H9 (cell line): ENCODE results near the gene UBP1. TPM values are rescaled to one million over a fixed set of nuclear protein-coding genes. Genes with fewer than 3 reads are reported as not detected.

Source experiments
- DNase-seq: peaks from one replicate; pipeline ENCODE4 v3.0.0-alpha.2; 2017
- H2AFZ ChIP-seq: one replicate; pipeline ENCODE4 v1.6.1; 2013; ENCODE audit warnings: mild to moderate bottlenecking, low read length, control low read depth, moderate library complexity
- H2AK5ac ChIP-seq: 2 replicates; pipeline ENCODE4 v1.6.1; 2013; ENCODE audit warnings: low read length, control low read depth, mixed read lengths; ENCODE audit not compliant: insufficient read length
- H2BK120ac ChIP-seq: one replicate; pipeline ENCODE4 v1.6.1; 2013; ENCODE audit warnings: low read depth, mild to moderate bottlenecking, low read length, control low read depth, inconsistent platforms; ENCODE audit not compliant: poor library complexity, severe bottlenecking
- H2BK12ac ChIP-seq: 2 replicates; pipeline ENCODE4 v1.6.1; 2013; ENCODE audit warnings: low read length, control low read depth, mixed read lengths, low read depth; ENCODE audit not compliant: insufficient read length
- H2BK15ac ChIP-seq: 2 replicates; pipeline ENCODE4 v1.6.1; 2013; ENCODE audit warnings: low read depth, low read length, control low read depth
- H2BK20ac ChIP-seq: one replicate; pipeline ENCODE4 v1.6.1; 2013; ENCODE audit warnings: low read depth, mild to moderate bottlenecking, low read length, control low read depth, inconsistent platforms; ENCODE audit not compliant: poor library complexity, severe bottlenecking
- H2BK5ac ChIP-seq: 2 replicates; pipeline ENCODE4 v1.6.1; 2013; ENCODE audit warnings: low read length, control low read depth, mixed read lengths; ENCODE audit not compliant: insufficient read length
- H3K14ac ChIP-seq: 2 replicates; pipeline ENCODE4 v1.6.1; 2013; ENCODE audit warnings: low read length, control low read depth; ENCODE audit not compliant: insufficient read depth
- H3K18ac ChIP-seq: 2 replicates; pipeline ENCODE4 v1.6.1; 2013; ENCODE audit warnings: low read depth, mild to moderate bottlenecking, mixed read lengths, low read length, control low read depth; ENCODE audit not compliant: insufficient read length
- H3K23ac ChIP-seq: 2 replicates; pipeline ENCODE4 v1.6.1; 2013; ENCODE audit warnings: low read length, control low read depth, mixed read lengths, low read depth; ENCODE audit not compliant: insufficient read length
- H3K23me2 ChIP-seq: 2 replicates; pipeline ENCODE4 v1.6.1; 2013; ENCODE audit warnings: low read depth, mild to moderate bottlenecking, mixed read lengths, low read length, control low read depth; ENCODE audit not compliant: insufficient read length, poor library complexity, severe bottlenecking
- H3K27ac ChIP-seq: 2 replicates; pipeline ENCODE4 v1.5.1; 2013; ENCODE audit warnings: low read length, control low read depth, mixed read lengths, low read depth; ENCODE audit not compliant: insufficient read length
- H3K27me3 ChIP-seq: 2 replicates; pipeline ENCODE4 v1.6.1; 2013; ENCODE audit warnings: low read length, control low read depth, inconsistent platforms; ENCODE audit not compliant: insufficient read depth
- H3K4ac ChIP-seq: 2 replicates; pipeline ENCODE4 v1.6.1; 2013; ENCODE audit warnings: low read depth, mild to moderate bottlenecking, control low read depth, inconsistent platforms, low read length, moderate library complexity
- H3K4me1 ChIP-seq: 2 replicates; pipeline ENCODE4 v1.6.1; 2013; ENCODE audit warnings: low read length, control low read depth, inconsistent platforms; ENCODE audit not compliant: insufficient read depth
- H3K4me2 ChIP-seq: 2 replicates; pipeline ENCODE4 v1.6.1; 2013; ENCODE audit warnings: low read length, control low read depth, mixed read lengths; ENCODE audit not compliant: insufficient read length, insufficient read depth
- H3K56ac ChIP-seq: 2 replicates; pipeline ENCODE4 v1.6.1; 2013; ENCODE audit warnings: low read depth, mild to moderate bottlenecking, mixed read lengths, low read length, control low read depth; ENCODE audit not compliant: insufficient read length
- H3K79me1 ChIP-seq: 2 replicates; pipeline ENCODE4 v1.6.1; 2013; ENCODE audit warnings: low read depth, mild to moderate bottlenecking, moderate library complexity, low read length, control low read depth, inconsistent platforms; ENCODE audit not compliant: insufficient read depth, poor library complexity, severe bottlenecking
- H3K79me2 ChIP-seq: 2 replicates; pipeline ENCODE4 v1.6.1; 2013; ENCODE audit warnings: low read length, control low read depth, inconsistent platforms; ENCODE audit not compliant: insufficient read depth
- H3K9ac ChIP-seq: 2 replicates; pipeline ENCODE4 v1.6.1; 2013; ENCODE audit warnings: low read length, control low read depth, mixed read lengths; ENCODE audit not compliant: insufficient read length; ENCODE audit errors: extremely low read depth
- H3K9me3 ChIP-seq: one replicate; pipeline ENCODE4 v1.6.1; 2013; ENCODE audit warnings: low read depth, low read length, inconsistent platforms; ENCODE audit not compliant: control insufficient read depth
- H3T11ph ChIP-seq: one replicate; pipeline ENCODE4 v1.6.1; 2013; ENCODE audit warnings: mild to moderate bottlenecking, low read length, control low read depth, inconsistent platforms
- H4K20me1 ChIP-seq: one replicate; pipeline ENCODE4 v1.6.1; 2013; ENCODE audit not compliant: control insufficient read depth, insufficient read length, insufficient read depth
- H4K5ac ChIP-seq: 2 replicates; pipeline ENCODE4 v1.6.1; 2013; ENCODE audit warnings: low read depth, mild to moderate bottlenecking, mixed read lengths, low read length, control low read depth; ENCODE audit not compliant: insufficient read length
- H4K8ac ChIP-seq: replicated peaks from 2 replicates; pipeline ENCODE4 v1.6.1; 2013; ENCODE audit warnings: low read length, control low read depth, mixed read lengths, low read depth; ENCODE audit not compliant: insufficient read length
- H4K91ac ChIP-seq: 2 replicates; pipeline ENCODE4 v1.6.1; 2013; ENCODE audit warnings: low read depth, mild to moderate bottlenecking, moderate library complexity, mixed read lengths, low read length, control low read depth; ENCODE audit not compliant: insufficient read length
- H3K27ac Mint-ChIP-seq, 3 experiments: 2 replicates in 2 of 3; 3 replicates in 1 of 3; pipeline ENCODE4 v1.8.0; 2020 to 2021; ENCODE audit warnings: mixed read lengths in 3 of 3, mild to moderate bottlenecking in 1 of 3, moderate library complexity in 1 of 3
- H3K27me3 Mint-ChIP-seq: 2 replicates; pipeline ENCODE4 v1.8.0; 2021; ENCODE audit warnings: low read depth, mild to moderate bottlenecking, moderate library complexity, mixed read lengths
- H3K36me3 Mint-ChIP-seq, 3 experiments: 2 replicates in 2 of 3; 3 replicates in 1 of 3; pipeline ENCODE4 v1.8.0; 2020 to 2021; ENCODE audit warnings: low read depth in 3 of 3, mixed read lengths in 3 of 3; ENCODE audit not compliant: insufficient read depth in 1 of 3
- H3K4me1 Mint-ChIP-seq, 2 experiments: 2 replicates each; pipeline ENCODE4 v1.8.0; 2020; ENCODE audit warnings: mixed read lengths in 2 of 2
- H3K4me3 Mint-ChIP-seq, 2 experiments: 2 replicates in 1 of 2; 3 replicates in 1 of 2; pipeline ENCODE4 v1.8.0; 2020 to 2021; ENCODE audit warnings: mild to moderate bottlenecking in 2 of 2, mixed read lengths in 2 of 2, moderate library complexity in 1 of 2
- H3K9me3 Mint-ChIP-seq, 2 experiments: 2 replicates in 1 of 2; 3 replicates in 1 of 2; pipeline ENCODE4 v1.8.0; 2020; ENCODE audit warnings: mild to moderate bottlenecking in 2 of 2, mixed read lengths in 2 of 2, moderate library complexity in 1 of 2
- CTCF ChIP-seq: fragments of 200-600 bp; sonication (generic); conservative IDR thresholded peaks from 3 replicates; pipeline ENCODE4 v1.8.0; 2021; ENCODE audit warnings: antibody characterized with exemption, mild to moderate bottlenecking
- WGBS: extraction: QIAGEN DNeasy Blood & Tissue Kit; methylation state at CpG from one replicate; pipeline ENCODE4 v1.1.7; 2013; ENCODE audit warnings: missing lambda C conversion rate, low lambda C conversion rate, mixed read lengths; ENCODE audit not compliant: insufficient read length; ENCODE audit errors: extremely low coverage; 5-methylcytosine and 5-hydroxymethylcytosine counted together
- total RNA-seq: library from RNA; stranded (reverse); gene quantifications from 2 replicates; pipeline ENCODE4 v1.2.1, GENCODE V29; 2021

Gene UBP1
- total RNA-seq, 1 experiment from 2014 or later = 103 TPM

- no peak overlapping the region for H3T11ph ChIP-seq
- H2BK20ac ChIP-seq = no peak overlapping the region
- no peak overlapping the region for H4K8ac ChIP-seq
- no peak overlapping the region for H2BK5ac ChIP-seq
- H3K27ac Mint-ChIP-seq = peak overlapping the region in 2 of 3 experiments; percentile 14 to 51; a peak in 2 of 7 replicates
- no peak overlapping the region for H3K4ac ChIP-seq
- H2AK5ac ChIP-seq = no peak overlapping the region
- no peak overlapping the region for H2AFZ ChIP-seq
- no peak for TF ChIP-seq CTCF
- no CpG with 5 or more reads among the region's 3 CpGs for WGBS
- no peak overlapping the region for H3K18ac ChIP-seq
- H4K20me1 ChIP-seq = no peaks in the 10 kb centered on the region
- H2BK12ac ChIP-seq = no peak overlapping the region
- no peaks in the 10 kb centered on the region for H3K9me3 ChIP-seq
- H3K4me3 Mint-ChIP-seq = no peak overlapping the region
- H3K56ac ChIP-seq = no peak overlapping the region
- no peak overlapping the region for H4K91ac ChIP-seq
- H3K36me3 Mint-ChIP-seq = peaks cover 0 to 11% (median 0%) of the 10 kb centered on the region in 3 experiments; a peak in 4 of 7 replicates
- peak; percentile 59 for DNase-seq
- no peak overlapping the region for H2BK15ac ChIP-seq
- no peaks in the 10 kb centered on the region for H3K27me3 Mint-ChIP-seq
- no peaks in the 10 kb centered on the region for H3K9me3 Mint-ChIP-seq
- no peak overlapping the region for H3K23ac ChIP-seq
- no peak overlapping the region for H3K4me2 ChIP-seq
- H3K4me1 ChIP-seq = no peaks in the 10 kb centered on the region
- no peak overlapping the region for H3K27ac ChIP-seq
- peaks cover 14 to 15% of the 10 kb centered on the region in 2 experiments for H3K4me1 Mint-ChIP-seq
- no peak overlapping the region for H4K5ac ChIP-seq
- no peaks in the 10 kb centered on the region for H3K79me1 ChIP-seq
- no peak overlapping the region for H2BK120ac ChIP-seq
- no peaks in the 10 kb centered on the region for H3K27me3 ChIP-seq
- H3K79me2 ChIP-seq = no peaks in the 10 kb centered on the region
- H3K14ac ChIP-seq = no peak overlapping the region
- no peak overlapping the region for H3K9ac ChIP-seq
- no peaks in the 10 kb centered on the region for H3K23me2 ChIP-seq
Measured at GRCh38 chr3:33377489-33377888, 62.7 kb downstream of the UBP1 start.
